Uterus (tissue), 2 donors: ENCODE data around the gene PRDM2.

Experiments used
- CTCF ChIP-seq, 4 experiments: fragments of 200-600 bp in 2 of 4; fragments of 450-650 bp in 2 of 4; sonication (generic) in 2 of 4; IDR thresholded peaks; one replicate each; pipeline ENCODE4 v1.5.1; 2016 to 2019; ENCODE audit warnings: antibody characterized with exemption in 4 of 4, mild to moderate bottlenecking in 2 of 4, moderate library complexity in 1 of 4
- POLR2A ChIP-seq, 2 donors: fragments of 450-650 bp; IDR thresholded peaks; one replicate each; pipeline ENCODE4 v1.6.1; 2016; ENCODE audit warnings: antibody characterized with exemption in 2 of 2, mild to moderate bottlenecking in 1 of 2, moderate library complexity in 1 of 2

GRCh38 chr1:13813398-13814012, 113.5 kb downstream of the PRDM2 start:
- no peak for TF ChIP-seq POLR2A (IDR thresholded peaks at IDR 0.05)
- peak; percentile 11 to 38 (median 22) for TF ChIP-seq CTCF (IDR thresholded peaks at IDR 0.05)
